H9 (cell line): ENCODE data around the gene GPR155. TPM values are rescaled to one million over a fixed set of nuclear protein-coding genes. Genes with fewer than 3 reads are reported as not detected.

Experiments
- DNase-seq: peaks from one replicate; pipeline ENCODE4 v3.0.0-alpha.2; 2017
- H2AFZ ChIP-seq: one replicate; pipeline ENCODE4 v1.6.1; 2013; ENCODE audit warnings: mild to moderate bottlenecking, low read length, control low read depth, moderate library complexity
- H2AK5ac ChIP-seq: 2 replicates; pipeline ENCODE4 v1.6.1; 2013; ENCODE audit warnings: low read length, control low read depth, mixed read lengths; ENCODE audit not compliant: insufficient read length
- H2BK120ac ChIP-seq: one replicate; pipeline ENCODE4 v1.6.1; 2013; ENCODE audit warnings: low read depth, mild to moderate bottlenecking, low read length, control low read depth, inconsistent platforms; ENCODE audit not compliant: poor library complexity, severe bottlenecking
- H2BK12ac ChIP-seq: 2 replicates; pipeline ENCODE4 v1.6.1; 2013; ENCODE audit warnings: low read length, control low read depth, mixed read lengths, low read depth; ENCODE audit not compliant: insufficient read length
- H2BK15ac ChIP-seq: 2 replicates; pipeline ENCODE4 v1.6.1; 2013; ENCODE audit warnings: low read depth, low read length, control low read depth
- H2BK20ac ChIP-seq: one replicate; pipeline ENCODE4 v1.6.1; 2013; ENCODE audit warnings: low read depth, mild to moderate bottlenecking, low read length, control low read depth, inconsistent platforms; ENCODE audit not compliant: poor library complexity, severe bottlenecking
- H2BK5ac ChIP-seq: 2 replicates; pipeline ENCODE4 v1.6.1; 2013; ENCODE audit warnings: low read length, control low read depth, mixed read lengths; ENCODE audit not compliant: insufficient read length
- H3K14ac ChIP-seq: 2 replicates; pipeline ENCODE4 v1.6.1; 2013; ENCODE audit warnings: low read length, control low read depth; ENCODE audit not compliant: insufficient read depth
- H3K18ac ChIP-seq: 2 replicates; pipeline ENCODE4 v1.6.1; 2013; ENCODE audit warnings: low read depth, mild to moderate bottlenecking, mixed read lengths, low read length, control low read depth; ENCODE audit not compliant: insufficient read length
- H3K23ac ChIP-seq: 2 replicates; pipeline ENCODE4 v1.6.1; 2013; ENCODE audit warnings: low read length, control low read depth, mixed read lengths, low read depth; ENCODE audit not compliant: insufficient read length
- H3K23me2 ChIP-seq: 2 replicates; pipeline ENCODE4 v1.6.1; 2013; ENCODE audit warnings: low read depth, mild to moderate bottlenecking, mixed read lengths, low read length, control low read depth; ENCODE audit not compliant: insufficient read length, poor library complexity, severe bottlenecking
- H3K27ac ChIP-seq: 2 replicates; pipeline ENCODE4 v1.5.1; 2013; ENCODE audit warnings: low read length, control low read depth, mixed read lengths, low read depth; ENCODE audit not compliant: insufficient read length
- H3K27me3 ChIP-seq: 2 replicates; pipeline ENCODE4 v1.6.1; 2013; ENCODE audit warnings: low read length, control low read depth, inconsistent platforms; ENCODE audit not compliant: insufficient read depth
- H3K4ac ChIP-seq: 2 replicates; pipeline ENCODE4 v1.6.1; 2013; ENCODE audit warnings: low read depth, mild to moderate bottlenecking, control low read depth, inconsistent platforms, low read length, moderate library complexity
- H3K4me1 ChIP-seq: 2 replicates; pipeline ENCODE4 v1.6.1; 2013; ENCODE audit warnings: low read length, control low read depth, inconsistent platforms; ENCODE audit not compliant: insufficient read depth
- H3K4me2 ChIP-seq: 2 replicates; pipeline ENCODE4 v1.6.1; 2013; ENCODE audit warnings: low read length, control low read depth, mixed read lengths; ENCODE audit not compliant: insufficient read length, insufficient read depth
- H3K56ac ChIP-seq: 2 replicates; pipeline ENCODE4 v1.6.1; 2013; ENCODE audit warnings: low read depth, mild to moderate bottlenecking, mixed read lengths, low read length, control low read depth; ENCODE audit not compliant: insufficient read length
- H3K79me1 ChIP-seq: 2 replicates; pipeline ENCODE4 v1.6.1; 2013; ENCODE audit warnings: low read depth, mild to moderate bottlenecking, moderate library complexity, low read length, control low read depth, inconsistent platforms; ENCODE audit not compliant: insufficient read depth, poor library complexity, severe bottlenecking
- H3K79me2 ChIP-seq: 2 replicates; pipeline ENCODE4 v1.6.1; 2013; ENCODE audit warnings: low read length, control low read depth, inconsistent platforms; ENCODE audit not compliant: insufficient read depth
- H3K9ac ChIP-seq: 2 replicates; pipeline ENCODE4 v1.6.1; 2013; ENCODE audit warnings: low read length, control low read depth, mixed read lengths; ENCODE audit not compliant: insufficient read length; ENCODE audit errors: extremely low read depth
- H3K9me3 ChIP-seq: one replicate; pipeline ENCODE4 v1.6.1; 2013; ENCODE audit warnings: low read depth, low read length, inconsistent platforms; ENCODE audit not compliant: control insufficient read depth
- H3T11ph ChIP-seq: one replicate; pipeline ENCODE4 v1.6.1; 2013; ENCODE audit warnings: mild to moderate bottlenecking, low read length, control low read depth, inconsistent platforms
- H4K20me1 ChIP-seq: one replicate; pipeline ENCODE4 v1.6.1; 2013; ENCODE audit not compliant: control insufficient read depth, insufficient read length, insufficient read depth
- H4K5ac ChIP-seq: 2 replicates; pipeline ENCODE4 v1.6.1; 2013; ENCODE audit warnings: low read depth, mild to moderate bottlenecking, mixed read lengths, low read length, control low read depth; ENCODE audit not compliant: insufficient read length
- H4K8ac ChIP-seq: replicated peaks from 2 replicates; pipeline ENCODE4 v1.6.1; 2013; ENCODE audit warnings: low read length, control low read depth, mixed read lengths, low read depth; ENCODE audit not compliant: insufficient read length
- H4K91ac ChIP-seq: 2 replicates; pipeline ENCODE4 v1.6.1; 2013; ENCODE audit warnings: low read depth, mild to moderate bottlenecking, moderate library complexity, mixed read lengths, low read length, control low read depth; ENCODE audit not compliant: insufficient read length
- H3K27ac Mint-ChIP-seq, 3 experiments: 2 replicates in 2 of 3; 3 replicates in 1 of 3; pipeline ENCODE4 v1.8.0; 2020 to 2021; ENCODE audit warnings: mixed read lengths in 3 of 3, mild to moderate bottlenecking in 1 of 3, moderate library complexity in 1 of 3
- H3K27me3 Mint-ChIP-seq: 2 replicates; pipeline ENCODE4 v1.8.0; 2021; ENCODE audit warnings: low read depth, mild to moderate bottlenecking, moderate library complexity, mixed read lengths
- H3K36me3 Mint-ChIP-seq, 3 experiments: 2 replicates in 2 of 3; 3 replicates in 1 of 3; pipeline ENCODE4 v1.8.0; 2020 to 2021; ENCODE audit warnings: low read depth in 3 of 3, mixed read lengths in 3 of 3; ENCODE audit not compliant: insufficient read depth in 1 of 3
- H3K4me1 Mint-ChIP-seq, 2 experiments: 2 replicates each; pipeline ENCODE4 v1.8.0; 2020; ENCODE audit warnings: mixed read lengths in 2 of 2
- H3K4me3 Mint-ChIP-seq, 2 experiments: 2 replicates in 1 of 2; 3 replicates in 1 of 2; pipeline ENCODE4 v1.8.0; 2020 to 2021; ENCODE audit warnings: mild to moderate bottlenecking in 2 of 2, mixed read lengths in 2 of 2, moderate library complexity in 1 of 2
- H3K9me3 Mint-ChIP-seq, 2 experiments: 2 replicates in 1 of 2; 3 replicates in 1 of 2; pipeline ENCODE4 v1.8.0; 2020; ENCODE audit warnings: mild to moderate bottlenecking in 2 of 2, mixed read lengths in 2 of 2, moderate library complexity in 1 of 2
- CTCF ChIP-seq: fragments of 200-600 bp; sonication (generic); conservative IDR thresholded peaks from 3 replicates; pipeline ENCODE4 v1.8.0; 2021; ENCODE audit warnings: antibody characterized with exemption, mild to moderate bottlenecking
- WGBS: extraction: QIAGEN DNeasy Blood & Tissue Kit; methylation state at CpG from one replicate; pipeline ENCODE4 v1.1.7; 2013; ENCODE audit warnings: missing lambda C conversion rate, low lambda C conversion rate, mixed read lengths; ENCODE audit not compliant: insufficient read length; ENCODE audit errors: extremely low coverage; 5-methylcytosine and 5-hydroxymethylcytosine counted together
- total RNA-seq: library from RNA; stranded (reverse); gene quantifications from 2 replicates; pipeline ENCODE4 v1.2.1, GENCODE V29; 2021

The GPR155 gene
- total RNA-seq, 1 experiment from 2014 or later: 0.35 TPM

GRCh38 chr2:174484573-174484972, 2.3 kb downstream of the GPR155 start:
- Histone ChIP-seq H2AFZ (no peak overlapping the region), H3K79me1 (no peaks in the 10 kb centered on the region), H3K23ac (no peak overlapping the region), H3T11ph (no peak overlapping the region), H2BK120ac (no peak overlapping the region), H4K91ac (no peak overlapping the region), H3K27ac (no peak overlapping the region), H3K56ac (no peak overlapping the region), H3K4me2 (no peak overlapping the region), H2BK12ac (no peak overlapping the region), H3K18ac (no peak overlapping the region), H2BK20ac (no peak overlapping the region), H3K23me2 (peaks cover 13% of the 10 kb centered on the region), H3K14ac (no peak overlapping the region), H3K9me3 (no peaks in the 10 kb centered on the region), H4K20me1 (no peaks in the 10 kb centered on the region), H4K8ac (no peak overlapping the region), H3K4ac (no peak overlapping the region), H3K79me2 (no peaks in the 10 kb centered on the region), H3K27me3 (peaks cover 4% of the 10 kb centered on the region; the same call in 1 of the 2 replicates), H3K4me1 (no peaks in the 10 kb centered on the region), H3K9ac (no peak overlapping the region), H4K5ac (no peak overlapping the region), H2BK5ac (no peak overlapping the region), H2BK15ac (no peak overlapping the region), H2AK5ac (no peak overlapping the region)
- Mint-ChIP-seq H3K4me3 (no peak overlapping the region), H3K27ac (no peak overlapping the region), H3K27me3 (peaks cover 29% of the 10 kb centered on the region), H3K9me3 (peaks cover 3 to 4% of the 10 kb centered on the region in 2 experiments; a peak in 3 of 5 replicates), H3K36me3 (peaks cover 0 to 11% (median 0%) of the 10 kb centered on the region in 3 experiments; a peak in 5 of 7 replicates), H3K4me1 (peaks cover 7 to 9% of the 10 kb centered on the region in 2 experiments)
- no CpG with 5 or more reads among the region's 2 CpGs for WGBS
- TF ChIP-seq CTCF: no peak
- no peak for DNase-seq
